ENCODE measurements around the gene CENPO.

- TF ChIP-seq CTCF (conservative IDR thresholded peaks at IDR 0.05) (no peak), ZFX (IDR thresholded peaks at IDR 0.05) (no peak)
These were observed 26.4 kb downstream of the CENPO start for GRCh38 chr2:24819442-24820174.

Measured in C4-2B (cell line).